K562 (cell line): Measurements from ENCODE around the gene PHKA1.

ENCODE experiments used
- MAFK ChIP-seq: IDR thresholded peaks from 2 replicates; pipeline ENCODE4 v1.6.1; 2011; ENCODE audit warnings: low read length, improper control_type of control experiment
- TF ChIP-seq, protein P1 (sequence below), 2 experiments: fragments of 450-650 bp; formaldehyde crosslinking in 1 of 2; IDR thresholded peaks; 2 replicates each; pipeline versions ENCODE4 v1.4.0 to v1.6.1; 2014 to 2020; ENCODE audit warnings: mild to moderate bottlenecking in 2 of 2, borderline replicate concordance in 1 of 2, low read depth in 1 of 2

DNA sequence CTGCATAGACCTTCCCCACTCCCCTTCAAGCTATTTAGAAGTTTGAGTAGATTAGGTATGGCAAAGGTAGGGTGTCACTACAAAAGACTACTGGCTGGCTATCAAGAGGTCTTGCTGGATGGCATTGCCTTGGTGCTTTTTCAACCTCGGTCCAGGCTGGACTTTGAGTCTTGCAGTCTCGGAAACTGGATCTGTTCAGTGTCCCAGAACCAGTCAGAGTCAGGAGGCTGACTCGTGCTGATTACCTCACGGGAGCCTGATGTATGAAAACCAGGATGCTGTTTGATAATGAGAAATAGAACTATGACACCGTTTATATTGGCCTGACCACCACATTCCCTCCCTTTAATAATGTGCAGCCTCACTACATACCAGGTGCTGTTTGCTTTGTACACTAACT lies 2.7 kb upstream of the PHKA1 start:
- TF ChIP-seq, protein P1, sequence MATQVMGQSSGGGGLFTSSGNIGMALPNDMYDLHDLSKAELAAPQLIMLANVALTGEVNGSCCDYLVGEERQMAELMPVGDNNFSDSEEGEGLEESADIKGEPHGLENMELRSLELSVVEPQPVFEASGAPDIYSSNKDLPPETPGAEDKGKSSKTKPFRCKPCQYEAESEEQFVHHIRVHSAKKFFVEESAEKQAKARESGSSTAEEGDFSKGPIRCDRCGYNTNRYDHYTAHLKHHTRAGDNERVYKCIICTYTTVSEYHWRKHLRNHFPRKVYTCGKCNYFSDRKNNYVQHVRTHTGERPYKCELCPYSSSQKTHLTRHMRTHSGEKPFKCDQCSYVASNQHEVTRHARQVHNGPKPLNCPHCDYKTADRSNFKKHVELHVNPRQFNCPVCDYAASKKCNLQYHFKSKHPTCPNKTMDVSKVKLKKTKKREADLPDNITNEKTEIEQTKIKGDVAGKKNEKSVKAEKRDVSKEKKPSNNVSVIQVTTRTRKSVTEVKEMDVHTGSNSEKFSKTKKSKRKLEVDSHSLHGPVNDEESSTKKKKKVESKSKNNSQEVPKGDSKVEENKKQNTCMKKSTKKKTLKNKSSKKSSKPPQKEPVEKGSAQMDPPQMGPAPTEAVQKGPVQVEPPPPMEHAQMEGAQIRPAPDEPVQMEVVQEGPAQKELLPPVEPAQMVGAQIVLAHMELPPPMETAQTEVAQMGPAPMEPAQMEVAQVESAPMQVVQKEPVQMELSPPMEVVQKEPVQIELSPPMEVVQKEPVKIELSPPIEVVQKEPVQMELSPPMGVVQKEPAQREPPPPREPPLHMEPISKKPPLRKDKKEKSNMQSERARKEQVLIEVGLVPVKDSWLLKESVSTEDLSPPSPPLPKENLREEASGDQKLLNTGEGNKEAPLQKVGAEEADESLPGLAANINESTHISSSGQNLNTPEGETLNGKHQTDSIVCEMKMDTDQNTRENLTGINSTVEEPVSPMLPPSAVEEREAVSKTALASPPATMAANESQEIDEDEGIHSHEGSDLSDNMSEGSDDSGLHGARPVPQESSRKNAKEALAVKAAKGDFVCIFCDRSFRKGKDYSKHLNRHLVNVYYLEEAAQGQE (IDR thresholded peaks at IDR 0.05; ENCODE audit: borderline replicate concordance), result no peak
- TF ChIP-seq, protein P1 (CRISPR knock-in tag; IDR thresholded peaks at IDR 0.05; ENCODE audit: low read depth), result no peak
- no peak for TF ChIP-seq MAFK
